K562 (cell line): ENCODE data around the gene PTPRG. TPM values are rescaled to one million over a fixed set of nuclear protein-coding genes. Genes with fewer than 3 reads are reported as not detected.

Experiments used
- ATAC-seq: fragments of 200-7000 bp; cut with Tn5 transposase; 3 replicates; pipeline ENCODE4 v1.9.1; 2020; ENCODE audit warnings: moderate library complexity
- BruUV-seq: library from RNA; stranded (reverse); fragments of 400-500 nt; replicated peaks from 2 replicates; lab custom pipeline; 2021; lab: Mats Ljungman, UMichigan
- CTCF ChIA-PET: fragments of 300-600 bp; formaldehyde crosslinking; extraction: SDS; loops from one replicate; lab custom pipeline; 2021; ENCODE audit warnings: low intra/inter-chr PET ratio; lab: Yijun Ruan, JAX
- POLR2A ChIA-PET: fragments of 300-600, 350-650 bp; sonication (Branson Sonifier 250); formaldehyde crosslinking; extraction: SDS; loops from one replicate; lab custom pipeline; 2021; ENCODE audit warnings: antibody characterized with exemption, inconsistent platforms; lab: Yijun Ruan, JAX
- DNase-seq, 4 experiments: peaks; one replicate each; pipeline versions ENCODE4 v3.0.0 to v3.0.0-alpha.2; 2011 to 2018; ENCODE audit warnings: low spot score in 3 of 4, mixed read lengths in 3 of 4; ENCODE audit errors: extremely low read depth in 1 of 4
- FAIRE-seq: peaks from 2 replicates; lab custom pipeline; 2011; peaks lifted over from hg19 to GRCh38; lab: Jason Lieb, UNC
- H2AFZ ChIP-seq: 2 replicates; pipeline ENCODE4 v1.6.0; 2011; ENCODE audit warnings: low read depth, low read length, control low read depth, inconsistent platforms
- H3K27ac ChIP-seq: fragments of 200-600 bp; 3 replicates; pipeline ENCODE4 v1.8.0; 2011; ENCODE audit warnings: low read depth, mild to moderate bottlenecking, control low read depth, inconsistent platforms, low read length, moderate library complexity, mixed read lengths; ENCODE audit errors: extremely low read depth
- H3K27me3 ChIP-seq, 2 experiments: fragments of 300-600 bp in 1 of 2; 2 replicates in 1 of 2; 3 replicates in 1 of 2; pipeline versions ENCODE4 v1.6.0 to v1.8.0; 2011; ENCODE audit warnings: inconsistent platforms in 2 of 2, low read length in 2 of 2, mild to moderate bottlenecking in 1 of 2, mixed read lengths in 1 of 2, moderate library complexity in 1 of 2; ENCODE audit not compliant: control insufficient read depth in 2 of 2, insufficient read depth in 2 of 2
- H3K36me3 ChIP-seq: fragments of 300-600 bp; 3 replicates; pipeline ENCODE4 v1.8.0; 2011; ENCODE audit warnings: mild to moderate bottlenecking, low read length, inconsistent platforms; ENCODE audit not compliant: control insufficient read depth, insufficient read depth
- H3K4me1 ChIP-seq, 2 experiments: fragments of 200-600 bp in 1 of 2; replicated peaks in 1 of 2; 2 replicates in 1 of 2; 3 replicates in 1 of 2; pipeline versions ENCODE4 v1.5.1 to v1.8.0; 2011; ENCODE audit warnings: inconsistent platforms in 2 of 2, low read length in 2 of 2, mild to moderate bottlenecking in 1 of 2, mixed read lengths in 1 of 2, moderate library complexity in 1 of 2; ENCODE audit not compliant: control insufficient read depth in 2 of 2, insufficient read depth in 2 of 2
- H3K4me2 ChIP-seq: 2 replicates; pipeline ENCODE4 v1.6.1; 2011; ENCODE audit warnings: low read length, control low read depth, inconsistent platforms, mixed read lengths; ENCODE audit not compliant: insufficient read depth
- H3K4me3 ChIP-seq: fragments of 200-600 bp; sonication (generic), shearing (Covaris generic); 2 replicates; pipeline ENCODE4 v1.5.1; 2016; ENCODE audit warnings: control low read depth, inconsistent platforms
- H3K79me2 ChIP-seq: fragments of 200-600 bp; 3 replicates; pipeline ENCODE4 v1.8.0; 2011; ENCODE audit warnings: low read length, inconsistent platforms; ENCODE audit not compliant: control insufficient read depth, insufficient read depth
- H3K9ac ChIP-seq, 2 experiments: 2 replicates each; pipeline versions ENCODE4 v1.6.0 to v1.6.1; 2011; ENCODE audit warnings: low read depth in 2 of 2, low read length in 2 of 2, control low read depth in 1 of 2, inconsistent platforms in 1 of 2, mild to moderate bottlenecking in 1 of 2, mixed read lengths in 1 of 2; ENCODE audit not compliant: insufficient read depth in 1 of 2
- H3K9me1 ChIP-seq: one replicate; pipeline ENCODE4 v1.6.0; 2011; ENCODE audit warnings: inconsistent platforms, mild to moderate bottlenecking, low read length, moderate library complexity; ENCODE audit not compliant: control insufficient read depth, insufficient read depth
- H3K9me3 ChIP-seq: replicated peaks from 2 replicates; pipeline ENCODE4 v1.5.1; 2011; ENCODE audit warnings: low read depth, low read length, inconsistent platforms; ENCODE audit not compliant: control insufficient read depth, insufficient read depth
- H4K20me1 ChIP-seq: replicated peaks from 2 replicates; pipeline ENCODE4 v1.6.1; 2011; ENCODE audit warnings: low read length, inconsistent platforms, mixed read lengths; ENCODE audit not compliant: control insufficient read depth, insufficient read depth
- CBX1 ChIP-seq: sonication (generic); IDR thresholded peaks from 2 replicates; pipeline ENCODE4 v1.6.1; 2016; ENCODE audit warnings: antibody characterized with exemption, low read depth, mild to moderate bottlenecking
- CCNT2 ChIP-seq: IDR thresholded peaks from 2 replicates; pipeline ENCODE4 v1.6.1; 2011; ENCODE audit warnings: borderline replicate concordance, low read depth, mild to moderate bottlenecking, moderate library complexity, mixed read lengths, low read length; ENCODE audit not compliant: insufficient read length; ENCODE audit errors: extremely low read depth
- MTA3 ChIP-seq: fragments of 450-650 bp; formaldehyde crosslinking; IDR thresholded peaks from 2 replicates; pipeline ENCODE4 v1.6.1; 2017; ENCODE audit warnings: mild to moderate bottlenecking, borderline replicate concordance
- OTX1 ChIP-seq: fragments of 450-650 bp; formaldehyde crosslinking; IDR thresholded peaks from 2 replicates; pipeline ENCODE4 v1.4.0; 2022; ENCODE audit warnings: mild to moderate bottlenecking
- SAP30 ChIP-seq: fragments of 200-600 bp; sonication (generic); IDR thresholded peaks from 2 replicates; pipeline ENCODE4 v1.6.1; 2012; ENCODE audit warnings: borderline replicate concordance, low read depth, mild to moderate bottlenecking, moderate library complexity, low read length, control low read depth, inconsistent platforms; ENCODE audit not compliant: insufficient read depth, poor library complexity, severe bottlenecking
- SMAD2 ChIP-seq: fragments of 150-350 bp; IDR thresholded peaks from 2 replicates; pipeline ENCODE4 v1.6.1; 2014; ENCODE audit warnings: low read depth, mild to moderate bottlenecking, low read length
- SUPT5H ChIP-seq: fragments of 450-650 bp; IDR thresholded peaks from 2 replicates; pipeline ENCODE4 v1.6.1; 2016
- TCF7L2 ChIP-seq: fragments of 150-350 bp; IDR thresholded peaks from 2 replicates; pipeline ENCODE4 v1.6.1; 2016; ENCODE audit warnings: low read depth, mild to moderate bottlenecking, low read length, moderate library complexity
- YY1 ChIP-seq, 3 experiments: IDR thresholded peaks; 2 replicates each; pipeline ENCODE4 v1.6.1; 2011; ENCODE audit warnings: low read length in 2 of 3, mild to moderate bottlenecking in 2 of 3, moderate library complexity in 2 of 3, borderline replicate concordance in 1 of 3, control low read depth in 1 of 3, low read depth in 1 of 3; ENCODE audit not compliant: insufficient read depth in 3 of 3, insufficient replicate concordance in 2 of 3, control insufficient read depth in 1 of 3, insufficient read length in 1 of 3; ENCODE audit errors: extremely low read depth in 1 of 3
- ZNF592 ChIP-seq: fragments of 450-650 bp; IDR thresholded peaks from 2 replicates; pipeline ENCODE4 v1.6.1; 2017; ENCODE audit warnings: antibody characterized with exemption, mild to moderate bottlenecking
- ZNF668 ChIP-seq: fragments of 250-450 bp; sonication (Bioruptor Pico); IDR thresholded peaks from 2 replicates; pipeline ENCODE4 v1.8.0; 2022; ENCODE audit warnings: mild to moderate bottlenecking, inconsistent platforms
- in situ Hi-C: fragments of 300-500 bp; cut with MboI; formaldehyde crosslinking; loops from 4 replicates; pipeline ENCODE4 v1.15.0; 2018; ENCODE audit warnings: inconsistent platforms, mixed read lengths
- intact Hi-C: fragments of 100-400 bp; cut with micrococcal nuclease; formaldehyde crosslinking; loops from 2 replicates; pipeline ENCODE4 v1.14.2; 2022
- polyA plus RNA-seq, 8 experiments: library from polyadenylated mRNA; depleted of rRNA in 4 of 8; stranded (reverse) in 5 of 8; unstranded in 3 of 8; fragments of >200 nt; fragmentation: Nextera tagmentation in 2 of 8; fragmentation: Illumina TruSeq in 1 of 8; extraction: Ambion mirVana in 2 of 8; extraction: Trizol in 1 of 8; gene quantifications; 2 replicates each; pipeline versions ENCODE4 v1.2.1 to v1.2.3, GENCODE V29; 2011 to 2014; ENCODE audit warnings: inconsistent platforms in 1 of 8, missing spikeins in 1 of 8
- total RNA-seq, 7 experiments: library from RNA; depleted of rRNA in 6 of 7; stranded (reverse); fragments of >200 nt in 6 of 7; fragmentation: Illumina TruSeq in 2 of 7; extraction: Trizol in 2 of 7; gene quantifications; 2 replicates each; pipeline versions ENCODE4 v1.2.1 to v1.2.3, GENCODE V29; 2011 to 2021; ENCODE audit warnings: low replicate concordance in 1 of 7

Gene PTPRG
- total and polyA plus RNA-seq, 9 of the 15 experiments (the other 6 are each of a cell fraction or from before 2014, with no cell fraction given) = 0.16 TPM; not detected in 8

- no peak for DNase-seq
- no peak for FAIRE-seq
- in situ Hi-C loops = no loop called here
These were observed 422.1 kb downstream of the PTPRG start for GRCh38 chr3:61983479-61983878.

More at GRCh38 chr3:61983479-61983878, 422.1 kb downstream of the PTPRG start:
- H2AFZ ChIP-seq = no peak overlapping the region
- ChIA-PET CTCF (no interaction called here), POLR2A (no interaction called here)
- no peak overlapping the region for H3K4me2 ChIP-seq
- H3K9me1 ChIP-seq = no peaks in the 10 kb centered on the region
- H3K27me3 ChIP-seq = no peaks in the 10 kb centered on the region
- no peaks in the 10 kb centered on the region for H3K9me3 ChIP-seq
- H3K4me1 ChIP-seq = no peaks in the 10 kb centered on the region
- ATAC-seq = no peak
- H3K4me3 ChIP-seq = no peak overlapping the region
- H3K9ac ChIP-seq = no peak overlapping the region
- H3K79me2 ChIP-seq = no peaks in the 10 kb centered on the region
- no peaks in the 10 kb centered on the region for H3K36me3 ChIP-seq
- TF ChIP-seq SUPT5H = no peak
- TF ChIP-seq ZNF592 = no peak
- TF ChIP-seq ZNF668 = no peak
- TF ChIP-seq SAP30 = no peak
- no peak for TF ChIP-seq YY1 (IDR thresholded peaks at IDR 0.05; ENCODE audit: borderline replicate concordance in 1 of 3, control insufficient read depth in 1 of 3, extremely low read depth in 1 of 3, insufficient read depth in 3 of 3, insufficient read length in 1 of 3, insufficient replicate concordance in 2 of 3, low read depth in 1 of 3, low read length in 2 of 3)
- no peak for TF ChIP-seq CBX1
- no peak for TF ChIP-seq TCF7L2
- TF ChIP-seq OTX1 (CRISPR knock-in tag) = no peak
- no peak for TF ChIP-seq MTA3
- no peak for TF ChIP-seq CCNT2
- TF ChIP-seq SMAD2 = no peak
- H3K27ac ChIP-seq = no peak overlapping the region
- no TSS peak for BruUV-seq
- no peaks in the 10 kb centered on the region for H4K20me1 ChIP-seq
- intact Hi-C loops = no loop called here
